ENCODE data around the gene INPP5A.
A peak's percentile ranks its signal among the peaks of the same experiment; 100 is the strongest.
"Not testable (repeated sequence)": the region's sequence is repeated elsewhere in the genome, so short reads cannot be mapped to it uniquely, and the experiment has no call there.

Gene INPP5A, protein sequence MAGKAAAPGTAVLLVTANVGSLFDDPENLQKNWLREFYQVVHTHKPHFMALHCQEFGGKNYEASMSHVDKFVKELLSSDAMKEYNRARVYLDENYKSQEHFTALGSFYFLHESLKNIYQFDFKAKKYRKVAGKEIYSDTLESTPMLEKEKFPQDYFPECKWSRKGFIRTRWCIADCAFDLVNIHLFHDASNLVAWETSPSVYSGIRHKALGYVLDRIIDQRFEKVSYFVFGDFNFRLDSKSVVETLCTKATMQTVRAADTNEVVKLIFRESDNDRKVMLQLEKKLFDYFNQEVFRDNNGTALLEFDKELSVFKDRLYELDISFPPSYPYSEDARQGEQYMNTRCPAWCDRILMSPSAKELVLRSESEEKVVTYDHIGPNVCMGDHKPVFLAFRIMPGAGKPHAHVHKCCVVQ

GRCh38 chr10:132537684-132538001, at the start of gene INPP5A:
Gene INPP5A (plus strand): TSS chr10:132537787. CDS start chr10:132538097, 310 bp downstream.
- no peak for DNase-seq

DNA sequence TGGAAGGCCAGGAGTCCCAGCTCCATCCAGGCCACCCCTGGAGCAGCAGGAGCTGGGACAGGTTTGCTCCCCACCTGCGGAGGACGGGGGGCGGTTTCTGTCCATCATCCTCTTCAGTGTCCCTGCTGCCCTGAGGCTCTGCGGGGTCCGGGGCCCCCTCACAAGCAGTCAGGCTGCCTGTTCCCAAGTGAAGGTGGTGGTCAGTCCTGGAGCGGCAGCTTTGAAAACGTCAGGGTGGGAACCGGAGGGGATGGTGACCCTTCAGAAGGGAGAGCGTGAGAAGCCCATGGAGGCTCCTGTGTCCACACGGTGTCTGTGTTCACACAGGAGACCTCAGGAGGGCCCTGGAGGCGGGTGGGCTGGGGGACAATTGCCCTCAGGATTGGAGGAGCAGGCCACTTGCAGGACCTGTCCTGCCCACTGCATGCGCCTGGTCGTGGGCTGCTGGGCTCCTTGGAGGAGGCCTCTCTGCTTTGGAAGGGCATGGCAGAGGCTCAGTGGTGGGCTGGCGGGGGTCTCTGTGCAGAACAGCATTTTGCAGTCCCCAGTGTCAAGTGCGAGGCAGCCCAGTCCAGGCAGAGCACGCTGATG, 49.3 kb upstream of the INPP5A start:
- no peak for DNase-seq

DNA sequence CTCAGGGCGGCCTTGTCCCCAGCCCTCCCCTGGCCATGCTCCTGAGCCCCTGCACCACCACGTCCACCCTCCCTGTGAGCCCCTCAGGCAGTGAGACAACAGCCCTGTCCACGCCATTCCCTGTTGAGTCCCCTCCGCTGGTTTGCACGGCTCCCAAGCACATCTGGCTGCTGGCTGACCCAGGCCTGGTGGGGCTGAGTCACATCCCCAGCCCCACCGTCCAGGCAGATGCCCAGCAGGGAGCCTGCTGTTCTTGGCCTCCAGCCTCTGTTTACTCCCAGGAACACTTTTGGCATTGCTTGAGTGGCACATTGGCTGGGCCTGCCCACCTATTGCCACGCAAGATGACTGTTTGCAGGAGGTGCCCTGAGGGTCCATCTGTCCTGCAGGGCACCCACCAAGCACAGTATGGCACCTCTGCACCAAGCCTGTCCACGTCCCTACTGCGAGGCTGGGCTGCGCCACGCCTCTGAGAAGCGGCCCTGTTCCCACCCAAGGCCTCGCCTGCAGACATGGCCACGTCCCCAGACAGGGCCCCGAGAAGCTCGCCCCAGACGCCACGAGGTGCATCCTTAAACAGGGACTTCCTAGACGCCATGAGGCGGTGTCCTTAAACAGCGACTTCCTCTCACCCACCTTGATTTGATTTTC, 48.4 kb upstream of the INPP5A start:
- no peak for DNase-seq

GRCh38 chr10:132489704-132490534, 47.7 kb upstream of the INPP5A start:
- no peak for DNase-seq

- not testable (repeated sequence) for DNase-seq
Observed at GRCh38 chr10:132491534-132491933, 46.1 kb upstream of the INPP5A start.

- DNase-seq, result no peak
Observed at GRCh38 chr10:132492323-132493025, 45.1 kb upstream of the INPP5A start.

DNA sequence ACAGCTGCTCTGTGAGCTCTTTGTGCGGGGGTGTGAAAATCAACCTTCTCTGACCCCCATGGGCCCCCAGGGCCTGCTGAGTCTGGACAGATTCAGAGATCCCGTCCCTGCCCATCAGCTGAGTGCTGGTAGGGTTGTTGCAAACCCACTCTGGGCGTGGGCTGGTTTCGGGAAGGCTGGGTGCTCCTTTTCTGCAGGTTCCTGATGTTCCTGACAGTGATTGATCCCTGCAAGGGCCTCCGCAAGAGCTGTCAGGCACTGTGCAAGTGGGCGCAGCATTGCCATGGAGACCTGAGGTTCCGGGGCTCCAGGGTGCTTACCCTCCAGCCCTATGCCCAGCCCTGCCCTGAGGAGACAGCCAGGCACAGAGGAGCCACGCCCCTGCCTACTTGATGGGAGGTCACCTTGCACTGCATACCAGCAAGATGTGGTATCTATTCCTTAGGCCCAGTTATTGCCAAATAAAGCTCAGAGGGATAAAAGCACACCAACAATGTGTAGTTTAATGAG, 44.3 kb upstream of the INPP5A start:
- DNase-seq, result no peak

DNA sequence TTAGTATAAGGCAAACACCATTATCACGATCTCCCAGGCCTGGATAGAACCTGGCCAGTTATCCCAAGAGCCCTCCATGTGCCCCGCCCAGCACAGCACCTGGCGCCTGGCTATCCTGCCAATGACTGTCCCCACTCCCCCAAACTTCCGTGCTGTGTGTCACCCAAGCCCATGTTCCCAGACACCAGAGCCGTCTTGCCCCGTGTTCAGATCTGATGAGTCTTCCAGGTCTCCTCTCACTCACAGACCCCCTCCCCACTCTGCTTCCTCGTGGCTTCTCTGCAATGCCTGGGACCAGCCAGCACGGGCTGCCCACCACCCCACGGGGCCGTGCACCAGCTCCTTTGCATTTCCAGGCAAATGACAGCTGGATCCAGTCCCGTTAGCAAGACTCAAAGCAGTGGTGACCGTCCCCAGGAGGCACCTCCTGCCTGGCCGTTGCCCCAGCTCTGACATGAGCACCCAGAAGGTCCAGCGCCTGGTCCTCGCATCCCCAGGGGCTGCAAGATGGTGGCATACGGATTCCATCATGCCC, 43.8 kb upstream of the INPP5A start:
- DNase-seq, result no peak

DNA sequence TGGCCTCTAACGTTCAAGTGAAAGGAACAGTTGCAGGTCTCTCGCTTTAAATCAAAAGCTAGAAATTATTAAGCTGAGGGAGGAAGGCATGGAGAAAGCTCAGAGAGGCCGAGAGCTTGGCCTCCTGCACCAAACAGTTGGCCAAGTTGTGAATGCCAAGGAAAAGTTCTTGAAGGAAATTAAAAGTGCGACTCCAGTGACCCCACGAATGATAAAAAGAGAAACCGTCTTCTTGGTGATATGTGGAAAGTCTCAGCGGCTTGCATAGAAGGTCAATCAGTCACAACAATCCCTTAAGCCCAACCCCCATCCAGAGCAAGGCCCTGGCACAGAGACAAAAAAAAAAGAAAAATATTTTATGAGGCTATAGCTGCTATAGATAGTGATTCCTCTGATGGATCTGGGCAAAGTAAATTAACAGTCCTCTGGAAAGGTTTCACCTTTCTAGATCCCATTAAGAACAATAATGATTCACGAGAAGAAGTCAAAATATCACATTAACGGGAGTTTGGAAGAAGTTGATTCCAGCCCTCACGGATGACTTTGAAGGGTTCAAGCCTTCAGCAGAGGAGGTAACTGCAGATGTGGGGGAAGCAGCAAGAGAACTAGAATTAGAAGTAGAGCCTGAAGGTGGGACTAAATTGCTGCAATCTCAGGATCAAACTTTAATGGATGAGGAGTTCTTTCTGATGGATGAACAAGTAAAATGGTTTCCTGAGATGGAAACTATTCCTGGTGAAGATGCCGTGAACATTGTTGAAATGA, 42.5 kb upstream of the INPP5A start:
- no peak for DNase-seq

GRCh38 chr10:132496360-132497062, 41.1 kb upstream of the INPP5A start:
- peak; percentile 27 for DNase-seq

DNA sequence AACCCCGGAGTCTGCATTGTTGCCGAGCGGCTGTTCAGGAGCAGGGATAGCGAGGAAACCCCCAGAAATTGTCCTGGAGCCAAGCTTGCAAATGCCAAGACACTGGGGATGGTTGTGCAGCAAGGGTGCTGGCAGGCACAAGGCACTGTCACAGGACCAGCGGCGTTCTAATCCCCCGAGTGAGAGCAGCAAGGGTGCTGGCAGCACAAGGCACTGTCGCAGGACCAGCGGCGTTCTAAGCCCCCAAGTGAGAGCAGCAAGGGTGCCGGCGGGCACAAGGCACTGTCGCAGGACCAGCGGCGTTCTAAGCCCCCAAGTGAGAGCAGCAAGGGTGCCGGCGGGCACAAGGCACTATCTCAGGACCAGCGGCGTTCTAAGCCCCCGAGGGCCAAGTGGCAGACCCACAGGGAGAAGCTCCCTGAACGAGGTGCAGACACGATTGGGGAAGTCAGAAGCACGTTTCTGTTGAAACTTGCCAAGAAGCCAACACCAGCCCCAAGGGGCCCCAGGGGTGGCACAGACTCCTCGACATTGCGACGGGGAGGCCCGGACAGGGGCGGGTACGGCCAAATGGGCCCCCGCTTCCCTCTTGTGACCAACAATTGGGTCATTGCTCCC, 40.4 kb upstream of the INPP5A start:
- no peak for DNase-seq

DNA sequence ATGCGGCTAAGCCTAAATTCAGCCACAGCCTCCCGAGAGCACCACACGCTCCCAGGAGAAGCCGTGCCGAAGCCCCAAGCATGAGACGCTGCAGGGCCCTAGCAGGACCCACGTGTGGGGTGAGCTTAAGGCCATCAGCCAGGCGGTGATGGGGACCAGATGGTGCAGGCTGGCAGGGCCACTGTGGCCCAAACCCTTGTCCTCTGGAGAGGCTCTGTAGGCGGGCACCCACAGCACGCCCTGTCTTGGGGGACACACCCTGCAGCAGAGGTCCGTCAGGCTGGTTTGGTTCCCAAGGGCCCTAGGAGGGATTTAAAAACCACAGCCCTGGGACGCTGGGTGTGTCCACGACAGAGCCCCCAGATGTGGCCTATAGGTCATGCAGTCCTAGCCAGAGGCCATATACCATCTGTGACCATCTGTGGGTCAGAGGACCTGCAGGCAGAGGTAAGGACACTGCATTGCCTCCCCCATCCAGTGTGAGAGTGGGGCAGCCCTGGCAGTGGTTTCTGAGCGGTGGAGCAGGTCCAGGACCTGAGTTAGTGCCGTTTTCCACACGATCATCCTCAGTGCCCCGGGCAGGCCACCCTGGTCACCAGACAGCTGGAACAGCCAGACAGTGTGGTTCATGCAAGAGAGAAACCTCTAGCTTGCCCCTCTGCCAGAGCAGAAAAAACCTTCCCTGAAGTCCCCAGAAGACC, 39.6 kb upstream of the INPP5A start:
- DNase-seq, result peak; percentile 50

DNA sequence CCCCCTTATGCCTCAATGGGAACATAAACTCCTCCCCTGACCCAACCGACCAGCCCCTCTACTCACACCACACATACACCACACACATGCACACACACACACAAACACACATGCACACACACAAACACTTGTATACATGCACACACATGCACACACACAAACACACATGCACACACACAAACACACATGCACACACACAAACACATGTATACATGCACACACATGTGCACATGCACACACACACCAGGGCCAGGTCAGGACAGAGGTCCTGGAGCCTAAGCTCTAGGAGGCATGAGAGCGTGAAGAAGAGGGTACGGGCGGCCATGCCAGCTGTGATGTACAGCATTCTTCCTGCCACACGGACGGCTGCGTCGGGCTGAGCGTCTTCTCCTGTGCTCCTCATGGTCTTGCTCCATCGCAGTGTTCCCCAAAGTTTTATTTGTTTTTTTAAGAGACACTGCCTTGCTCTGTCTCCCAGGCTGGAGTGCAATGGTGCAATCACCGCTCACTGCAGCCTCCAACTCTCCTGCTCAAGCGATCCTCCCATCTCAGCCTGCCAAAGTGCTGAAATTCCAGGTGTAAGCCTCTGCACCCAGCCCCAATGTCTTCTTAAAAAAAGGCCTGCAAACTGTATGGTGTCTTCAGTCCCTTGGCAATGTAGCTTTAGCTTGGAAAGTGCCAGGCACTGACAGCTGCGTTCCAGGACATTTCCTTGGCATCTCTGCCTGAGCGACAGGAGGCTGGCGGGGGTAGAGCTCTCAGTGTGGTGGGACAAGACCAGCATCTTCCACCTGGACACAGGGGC, 38.8 kb upstream of the INPP5A start:
- peak; percentile 42 for DNase-seq

GRCh38 chr10:132499367-132499685, 38.3 kb upstream of the INPP5A start:
- DNase-seq, result no peak

- DNase-seq, result peak; percentile 2
Observed at GRCh38 chr10:132500781-132501415, 36.7 kb upstream of the INPP5A start.

GRCh38 chr10:132502544-132503300, 34.9 kb upstream of the INPP5A start:
- DNase-seq, result peak; percentile 43
